ENCODE results near the gene ARHGEF40.

- TF ChIP-seq CTCF (IDR thresholded peaks at IDR 0.05; ENCODE audit: low read depth, low read length) (peak; percentile 85), POLR2A (IDR thresholded peaks at IDR 0.05; ENCODE audit: extremely low read depth, insufficient read length) (no peak), MYC (IDR thresholded peaks at IDR 0.05; ENCODE audit: low read depth, low read length) (no peak), MAX (IDR thresholded peaks at IDR 0.05; ENCODE audit: low read depth, low read length) (no peak)
These were observed 34.5 kb downstream of the ARHGEF40 start for GRCh38 chr14:21104448-21105060.
